Astrocyte (in vitro differentiated cells and primary cell): ENCODE measurements around the gene HINFP.

Experiments used
- EZH2 ChIP-seq: IDR thresholded peaks from 2 replicates; pipeline ENCODE4 v1.6.1; 2012; ENCODE audit warnings: mild to moderate bottlenecking, low read length, inconsistent platforms; ENCODE audit not compliant: insufficient read depth
- TF ChIP-seq, protein P1 (sequence below): IDR thresholded peaks from 2 replicates; pipeline ENCODE4 v1.5.1; 2011; ENCODE audit warnings: low read depth, mild to moderate bottlenecking, inconsistent platforms, low read length, moderate library complexity; ENCODE audit not compliant: insufficient read depth

DNA sequence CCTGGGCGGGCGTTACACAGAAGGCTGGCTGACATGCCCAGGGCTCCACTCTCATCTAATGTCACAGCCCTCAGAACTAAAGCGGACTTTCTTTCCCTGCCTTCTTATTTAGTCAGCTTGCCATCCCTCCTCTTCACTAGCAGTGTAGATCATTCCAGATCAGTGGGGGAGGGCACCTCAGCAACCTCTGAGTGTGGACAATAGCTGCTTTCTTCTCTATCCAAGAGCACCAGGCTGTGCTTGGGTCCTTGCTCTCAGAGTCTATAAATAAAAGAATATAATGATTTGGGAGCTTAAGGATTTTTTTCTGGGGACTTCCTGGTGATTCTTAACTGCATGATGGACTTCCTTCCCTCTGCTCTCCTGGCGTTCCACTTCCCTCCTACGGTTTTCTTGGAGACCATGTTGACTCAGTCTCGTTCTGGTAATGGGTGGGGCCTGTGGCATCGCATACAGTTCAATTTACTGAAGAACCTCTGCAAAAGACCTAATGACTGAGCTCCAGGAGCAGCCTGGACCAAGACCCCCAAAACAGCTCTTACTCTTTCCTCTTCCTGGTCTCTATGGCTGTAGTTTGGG, 39.6 kb upstream of the HINFP start:
- no peak for TF ChIP-seq EZH2
- TF ChIP-seq, protein P1, sequence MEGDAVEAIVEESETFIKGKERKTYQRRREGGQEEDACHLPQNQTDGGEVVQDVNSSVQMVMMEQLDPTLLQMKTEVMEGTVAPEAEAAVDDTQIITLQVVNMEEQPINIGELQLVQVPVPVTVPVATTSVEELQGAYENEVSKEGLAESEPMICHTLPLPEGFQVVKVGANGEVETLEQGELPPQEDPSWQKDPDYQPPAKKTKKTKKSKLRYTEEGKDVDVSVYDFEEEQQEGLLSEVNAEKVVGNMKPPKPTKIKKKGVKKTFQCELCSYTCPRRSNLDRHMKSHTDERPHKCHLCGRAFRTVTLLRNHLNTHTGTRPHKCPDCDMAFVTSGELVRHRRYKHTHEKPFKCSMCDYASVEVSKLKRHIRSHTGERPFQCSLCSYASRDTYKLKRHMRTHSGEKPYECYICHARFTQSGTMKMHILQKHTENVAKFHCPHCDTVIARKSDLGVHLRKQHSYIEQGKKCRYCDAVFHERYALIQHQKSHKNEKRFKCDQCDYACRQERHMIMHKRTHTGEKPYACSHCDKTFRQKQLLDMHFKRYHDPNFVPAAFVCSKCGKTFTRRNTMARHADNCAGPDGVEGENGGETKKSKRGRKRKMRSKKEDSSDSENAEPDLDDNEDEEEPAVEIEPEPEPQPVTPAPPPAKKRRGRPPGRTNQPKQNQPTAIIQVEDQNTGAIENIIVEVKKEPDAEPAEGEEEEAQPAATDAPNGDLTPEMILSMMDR, result no peak
